ENCODE results near the gene TPGS2. TPM values are rescaled to one million over a fixed set of nuclear protein-coding genes. Genes with fewer than 3 reads are reported as not detected.

TPGS2 gene
- total RNA-seq (2016; rRNA removed; fragmentation: Illumina TruSeq; extraction: Trizol) (72.1 and 73.3 TPM in 2 replicates), polyA plus RNA-seq (2011; rRNA removed) (106 and 137 TPM in 2 replicates), polyA minus RNA-seq (2011; rRNA and poly(A)+ RNA removed; ENCODE audit: low replicate concordance) (108 and 264 TPM in 2 replicates), Bru-seq, nascent RNA (percentile 69 among the genes with signal in this experiment), BruChase-seq, experiment 1, labeled RNA remaining after a 6-hour chase (percentile 61 among the genes with signal in this experiment), BruChase-seq, experiment 2, labeled RNA remaining after a 2-hour chase (percentile 73 among the genes with signal in this experiment)
- total RNA-seq (2016; cell fraction: cytosol; rRNA removed; fragmentation: Illumina TruSeq; extraction: Trizol; ENCODE audit: low read depth): 144 and 164 TPM in 2 replicates
- 68.1 and 77.7 TPM in 2 replicates for total RNA-seq (2016; cell fraction: insoluble cytoplasmic fraction; rRNA removed; fragmentation: Illumina TruSeq; extraction: Trizol)
- total RNA-seq (2016; cell fraction: membrane; rRNA removed; fragmentation: Illumina TruSeq; extraction: Trizol): 182 and 189 TPM in 2 replicates
- 40.9 and 47.8 TPM in 2 replicates for total RNA-seq (2016; cell fraction: nucleus; rRNA removed; fragmentation: Illumina TruSeq; extraction: Trizol)
- 105 and 107 TPM in 2 replicates for polyA plus RNA-seq (2011; cell fraction: cytosol; rRNA removed)
- 34.8 and 39.7 TPM in 2 replicates for polyA plus RNA-seq (2011; cell fraction: nucleus; rRNA removed)
- polyA plus RNA-seq (2012): 38.7 and 54.0 TPM in 2 replicates
- polyA plus RNA-seq (2016; cell fraction: cytosol; fragmentation: Illumina TruSeq; extraction: Trizol; ENCODE audit: low read depth): 242 and 261 TPM in 2 replicates
- polyA plus RNA-seq (2016; cell fraction: insoluble cytoplasmic fraction; fragmentation: Illumina TruSeq; extraction: Trizol; ENCODE audit: low read depth): 89.6 and 107 TPM in 2 replicates
- polyA plus RNA-seq (2016; cell fraction: membrane; fragmentation: Illumina TruSeq; extraction: Trizol; ENCODE audit: low read depth): 249 and 261 TPM in 2 replicates
- polyA plus RNA-seq (2016; cell fraction: nucleus; fragmentation: Illumina TruSeq; extraction: Trizol; ENCODE audit: insufficient read depth, low read depth): 51.1 and 62.4 TPM in 2 replicates
- polyA minus RNA-seq (2011; cell fraction: cytosol; rRNA and poly(A)+ RNA removed): 41.5 and 43.6 TPM in 2 replicates
- polyA minus RNA-seq (2011; cell fraction: nucleus; rRNA and poly(A)+ RNA removed): 65.9 and 77.7 TPM in 2 replicates
- long read RNA-seq, experiment 1, full-length matches to known transcripts: 106 of 125 reads
- long read RNA-seq, experiment 1, partial matches to known transcripts: 4 of 125 reads
- long read RNA-seq, experiment 1, other reads (novel, unspliced or antisense): 15 of 125 reads
- long read RNA-seq, experiment 2, full-length matches to known transcripts: 49 of 74 reads
- long read RNA-seq, experiment 2, partial matches to known transcripts: 5 of 74 reads
- long read RNA-seq, experiment 2, other reads (novel, unspliced or antisense): 20 of 74 reads

DNA sequence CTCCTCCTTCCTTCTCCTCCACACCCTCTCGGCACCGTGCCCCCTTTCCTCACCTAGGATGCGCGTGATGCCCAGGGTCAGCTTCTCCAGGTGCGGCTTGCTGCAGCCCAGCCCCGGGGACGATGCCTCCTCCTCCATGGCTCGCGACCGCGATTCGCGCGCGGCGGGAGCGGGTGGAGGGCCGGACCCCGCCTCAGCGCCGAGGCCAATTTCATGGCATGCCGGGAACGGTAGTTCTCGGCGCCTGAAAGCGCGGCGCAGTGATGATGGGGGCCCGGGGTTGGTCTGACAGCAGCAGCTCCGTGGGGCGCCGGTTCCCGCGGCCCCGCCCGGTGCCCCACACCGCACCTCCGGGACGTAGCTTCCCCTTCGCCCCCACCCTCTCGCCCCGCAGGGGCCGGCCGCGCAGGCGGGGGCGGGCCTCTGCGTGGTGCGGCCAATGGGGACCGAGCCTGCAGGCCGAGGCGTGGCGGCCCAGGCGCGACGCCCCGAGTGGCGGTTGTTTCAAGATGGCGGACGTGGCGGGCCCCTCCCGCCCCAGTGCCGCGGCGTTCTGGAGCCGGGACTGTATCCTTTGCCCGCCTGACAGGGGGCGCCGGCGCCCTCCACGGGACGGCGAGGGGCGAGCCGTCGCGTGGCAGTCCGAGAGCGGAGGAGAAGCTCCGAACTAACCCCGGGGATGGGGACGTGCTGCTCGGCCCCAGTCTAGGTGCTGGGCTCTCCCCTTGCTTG is at the start of gene TPGS2, which contains the start of gene KIAA1328:
TSS of gene TPGS2 (minus strand) at position 373 of the 732 bp plus-strand sequence. CDS start at position 138, 235 bp downstream.
TSS of gene KIAA1328 (plus strand) at position 498 of the 732 bp plus-strand sequence. CDS start at position 510, 12 bp downstream.
- Histone ChIP-seq H3K4me2 (ENCODE audit: low read depth, low read length) (peak within 1 kb of the TSS; percentile 84), H3K79me2 (ENCODE audit: insufficient read depth, low read length) (peaks cover 13% of the 10 kb centered on the region), H3K4me1 (ENCODE audit: insufficient read depth, low read length) (peaks cover 40% of the 10 kb centered on the region), H3K27me3 (ENCODE audit: control insufficient read depth in 1 of 2, insufficient read depth in 2 of 2, low read length in 2 of 2) (no peaks in the 10 kb centered on the region; a peak in 1 of 5 replicates), H3K4me3 (replicated peaks in 1 of 3; ENCODE audit: insufficient read depth in 1 of 3, low read depth in 2 of 3, low read length in 3 of 3) (peak within 1 kb of the TSS; percentile 94 to 99 (median 94)), H2AFZ (ENCODE audit: low read length) (peak within 1 kb of the TSS; percentile 89), H3K9ac (ENCODE audit: insufficient read depth, low read depth, low read length) (peak within 1 kb of the TSS; percentile 85), H3K27ac (ENCODE audit: extremely low read length, insufficient read depth, low read length) (peak within 1 kb of the TSS; percentile 73), H3K36me3 (replicated peaks in 1 of 2; ENCODE audit: control insufficient read depth in 1 of 2, insufficient read depth in 2 of 2, low read length in 2 of 2) (no peaks in the 10 kb centered on the region; a peak in 1 of 5 replicates), H4K20me1 (ENCODE audit: insufficient read depth, low read length) (no peaks in the 10 kb centered on the region), H3K9me3 (ENCODE audit: low read length) (no peaks in the 10 kb centered on the region)
- ATAC-seq (peak; percentile 93), FAIRE-seq (no peak), DNase-seq (ENCODE audit: low spot score) (peak; percentile 75)
- under 1% methylated on average over 21 of the region's 83 CpGs for WGBS (ENCODE audit: low lambda C conversion rate)
- CTCF ChIA-PET (ENCODE audit: low intra/inter-chr PET ratio, low total read pairs): no interaction called here
- in situ Hi-C loops (cut with HindIII; ENCODE audit: extremely low pct_ligation_motif_present, low pct_unique_long_range_greater_than_20kb): no loop called here
- POLR2A ChIA-PET: interaction anchor here (0.6 kb wide), 1 partner anchor 697 kb away, joined by 3 read pairs; no protein-coding TSS in a partner anchor
- intact Hi-C loops (cut with micrococcal nuclease; ENCODE audit: unreplicated experiment): no loop called here
- no TSS peak for BruUV-seq (replicated peaks)
- TF ChIP-seq KLF6 (CRISPR knock-in tag; IDR thresholded peaks at IDR 0.05) (peak; percentile 62; the same call in 1 of the 2 replicates), ZNF451 (CRISPR knock-in tag; IDR thresholded peaks at IDR 0.05) (peak; percentile 75; the same call in 1 of the 2 replicates), CCDC6 (CRISPR knock-in tag; IDR thresholded peaks at IDR 0.05) (peak; percentile 79), KDM5B (CRISPR knock-in tag; IDR thresholded peaks at IDR 0.05; ENCODE audit: borderline replicate concordance) (peak; percentile 20; the same call in 1 of the 2 replicates), NFKB2 (CRISPR knock-in tag; IDR thresholded peaks at IDR 0.05; ENCODE audit: borderline replicate concordance) (peak; percentile 48; the same call in 1 of the 2 replicates), ZNF644 (CRISPR knock-in tag; IDR thresholded peaks at IDR 0.05; ENCODE audit: low read depth) (peak; percentile 12; the same call in 1 of the 2 replicates), MED13 (CRISPR knock-in tag; IDR thresholded peaks at IDR 0.05) (no peak), NFE2 (CRISPR knock-in tag; IDR thresholded peaks at IDR 0.05) (no peak), NCOA2 (CRISPR knock-in tag; IDR thresholded peaks at IDR 0.05) (peak; percentile 35), REL (CRISPR knock-in tag; conservative IDR thresholded peaks at IDR 0.05) (no peak), ZSCAN22 (CRISPR knock-in tag; IDR thresholded peaks at IDR 0.05) (peak; percentile 90), ZNF205 (CRISPR knock-in tag; IDR thresholded peaks at IDR 0.05) (peak; percentile 33; the same call in 1 of the 2 replicates), SNAPC2 (CRISPR knock-in tag; IDR thresholded peaks at IDR 0.05) (0 out of 2 replicates have a peak, but pooled peaks have one; percentile 18), FOXC1 (CRISPR knock-in tag; IDR thresholded peaks at IDR 0.05; ENCODE audit: borderline replicate concordance) (peak; percentile 86)
- TF ChIP-seq, protein P1, sequence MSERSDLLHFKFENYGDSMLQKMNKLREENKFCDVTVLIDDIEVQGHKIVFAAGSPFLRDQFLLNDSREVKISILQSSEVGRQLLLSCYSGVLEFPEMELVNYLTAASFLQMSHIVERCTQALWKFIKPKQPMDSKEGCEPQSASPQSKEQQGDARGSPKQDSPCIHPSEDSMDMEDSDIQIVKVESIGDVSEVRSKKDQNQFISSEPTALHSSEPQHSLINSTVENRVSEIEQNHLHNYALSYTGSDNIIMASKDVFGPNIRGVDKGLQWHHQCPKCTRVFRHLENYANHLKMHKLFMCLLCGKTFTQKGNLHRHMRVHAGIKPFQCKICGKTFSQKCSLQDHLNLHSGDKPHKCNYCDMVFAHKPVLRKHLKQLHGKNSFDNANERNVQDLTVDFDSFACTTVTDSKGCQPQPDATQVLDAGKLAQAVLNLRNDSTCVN (CRISPR knock-in tag; IDR thresholded peaks at IDR 0.05; ENCODE audit: borderline replicate concordance): peak; percentile 68; the same call in 1 of the 2 replicates
- TF ChIP-seq, protein P2, sequence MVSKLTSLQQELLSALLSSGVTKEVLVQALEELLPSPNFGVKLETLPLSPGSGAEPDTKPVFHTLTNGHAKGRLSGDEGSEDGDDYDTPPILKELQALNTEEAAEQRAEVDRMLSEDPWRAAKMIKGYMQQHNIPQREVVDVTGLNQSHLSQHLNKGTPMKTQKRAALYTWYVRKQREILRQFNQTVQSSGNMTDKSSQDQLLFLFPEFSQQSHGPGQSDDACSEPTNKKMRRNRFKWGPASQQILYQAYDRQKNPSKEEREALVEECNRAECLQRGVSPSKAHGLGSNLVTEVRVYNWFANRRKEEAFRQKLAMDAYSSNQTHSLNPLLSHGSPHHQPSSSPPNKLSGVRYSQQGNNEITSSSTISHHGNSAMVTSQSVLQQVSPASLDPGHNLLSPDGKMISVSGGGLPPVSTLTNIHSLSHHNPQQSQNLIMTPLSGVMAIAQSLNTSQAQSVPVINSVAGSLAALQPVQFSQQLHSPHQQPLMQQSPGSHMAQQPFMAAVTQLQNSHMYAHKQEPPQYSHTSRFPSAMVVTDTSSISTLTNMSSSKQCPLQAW (CRISPR knock-in tag; IDR thresholded peaks at IDR 0.05): 0 out of 2 replicates have a peak, but pooled peaks have one; percentile 66
